ENCODE results near the gene CTSW.

The CTSW gene

GRCh38 chr11:65903715-65904114, 24.1 kb downstream of the CTSW start:
- intact Hi-C loops (cut with DNase I; ENCODE audit: low total_unique reads), result no loop called here
- H3K27ac ChIP-seq, result no peak overlapping the region
- no peak for TF ChIP-seq CTCF (IDR thresholded peaks at IDR 0.05)
- no peak overlapping the region for H3K4me3 ChIP-seq
- DNase-seq, result no peak
- no peaks in the 10 kb centered on the region for H3K27me3 ChIP-seq
- H3K9me3 ChIP-seq, result no peaks in the 10 kb centered on the region
- peaks cover 0 to 19% (median 15%) of the 10 kb centered on the region in 4 donors for H3K4me1 ChIP-seq
- no peaks in the 10 kb centered on the region for H3K36me3 ChIP-seq

- no peaks in the 10 kb centered on the region for H3K9me3 ChIP-seq
- no peak for TF ChIP-seq CTCF (IDR thresholded peaks at IDR 0.05)
Observed at GRCh38 chr11:65906602-65907001, 27.0 kb downstream of the CTSW start.

GRCh38 chr11:65907878-65908277, 28.2 kb downstream of the CTSW start:
- H3K27ac ChIP-seq, result no peak overlapping the region

More at GRCh38 chr11:65906602-65907001, 27.0 kb downstream of the CTSW start:
- no peaks in the 10 kb centered on the region for H3K27me3 ChIP-seq
- intact Hi-C loops (cut with DNase I; ENCODE audit: low total_unique reads), result no loop called here
- no peaks in the 10 kb centered on the region for H3K36me3 ChIP-seq
- no peak for DNase-seq
- H3K4me1 ChIP-seq, result peaks cover 0 to 7% (median 4%) of the 10 kb centered on the region in 4 donors
- H3K27ac ChIP-seq, result no peak overlapping the region
- H3K4me3 ChIP-seq, result no peak overlapping the region

GRCh38 chr11:65911682-65912568, 32.3 kb downstream of the CTSW start:
- intact Hi-C loops (cut with DNase I; ENCODE audit: low total_unique reads), result no loop called here
- H3K36me3 ChIP-seq, result no peaks in the 10 kb centered on the region
- peaks cover 8 to 50% (median 35%) of the 10 kb centered on the region in 4 donors for H3K4me1 ChIP-seq

More at GRCh38 chr11:65907878-65908277, 28.2 kb downstream of the CTSW start:
- no peak for DNase-seq
- intact Hi-C loops (cut with DNase I; ENCODE audit: low total_unique reads), result no loop called here
- no peaks in the 10 kb centered on the region for H3K9me3 ChIP-seq
- no peaks in the 10 kb centered on the region for H3K27me3 ChIP-seq
- H3K36me3 ChIP-seq, result no peaks in the 10 kb centered on the region
- no peak overlapping the region for H3K4me3 ChIP-seq
- peaks cover 0 to 20% (median 11%) of the 10 kb centered on the region in 4 donors for H3K4me1 ChIP-seq
- TF ChIP-seq CTCF (IDR thresholded peaks at IDR 0.05), result no peak

GRCh38 chr11:65912845-65913244, 33.2 kb downstream of the CTSW start:
- H3K4me1 ChIP-seq, result peaks cover 13 to 59% (median 44%) of the 10 kb centered on the region in 4 donors
- intact Hi-C loops (cut with DNase I; ENCODE audit: low total_unique reads), result no loop called here
- DNase-seq, result no peak

More at GRCh38 chr11:65911682-65912568, 32.3 kb downstream of the CTSW start:
- Histone ChIP-seq H3K27me3 (no peaks in the 10 kb centered on the region), H3K27ac (peak overlapping the region; percentile 53 to 72), H3K4me3 (no peak overlapping the region), H3K9me3 (no peaks in the 10 kb centered on the region)
- peak; percentile 80 to 91 for DNase-seq
- peak; percentile 38 to 40 for TF ChIP-seq CTCF (IDR thresholded peaks at IDR 0.05)

More at GRCh38 chr11:65912845-65913244, 33.2 kb downstream of the CTSW start:
- Histone ChIP-seq H3K9me3 (no peaks in the 10 kb centered on the region), H3K4me3 (no peak overlapping the region), H3K36me3 (no peaks in the 10 kb centered on the region), H3K27ac (peak overlapping the region; percentile 10 to 72), H3K27me3 (no peaks in the 10 kb centered on the region)
- no peak for TF ChIP-seq CTCF (IDR thresholded peaks at IDR 0.05)

All from tibial artery (tissue), 4 donors.